Measurements from ENCODE around the gene DNAJC1.

Gene DNAJC1

GRCh38 chr10:21727452-21728168 lies 275.9 kb downstream of the DNAJC1 start:
- TF ChIP-seq CTCF (IDR thresholded peaks at IDR 0.05; ENCODE audit: borderline replicate concordance, control extremely low read depth, extremely low read depth, insufficient read depth, missing control alignments) = no peak
- in situ Hi-C loops (cut with MboI; ENCODE audit: low sequenced_read_pairs, unreplicated experiment) = loop anchor here (10.0 to 25.0 kb wide), 2 partner anchors 233 to 440 kb away; no protein-coding TSS in a partner anchor
- DNase-seq (ENCODE audit: low spot score) = no peak

- TF ChIP-seq CTCF (IDR thresholded peaks at IDR 0.05; ENCODE audit: borderline replicate concordance, control extremely low read depth, extremely low read depth, insufficient read depth, missing control alignments) = no peak
- in situ Hi-C loops (cut with MboI; ENCODE audit: low sequenced_read_pairs, unreplicated experiment) = loop anchor here (10.0 to 25.0 kb wide), 2 partner anchors 232 to 439 kb away; no protein-coding TSS in a partner anchor
- no peak for DNase-seq (ENCODE audit: low spot score)
Measured at GRCh38 chr10:21726601-21727225, 276.8 kb downstream of the DNAJC1 start.

DNA sequence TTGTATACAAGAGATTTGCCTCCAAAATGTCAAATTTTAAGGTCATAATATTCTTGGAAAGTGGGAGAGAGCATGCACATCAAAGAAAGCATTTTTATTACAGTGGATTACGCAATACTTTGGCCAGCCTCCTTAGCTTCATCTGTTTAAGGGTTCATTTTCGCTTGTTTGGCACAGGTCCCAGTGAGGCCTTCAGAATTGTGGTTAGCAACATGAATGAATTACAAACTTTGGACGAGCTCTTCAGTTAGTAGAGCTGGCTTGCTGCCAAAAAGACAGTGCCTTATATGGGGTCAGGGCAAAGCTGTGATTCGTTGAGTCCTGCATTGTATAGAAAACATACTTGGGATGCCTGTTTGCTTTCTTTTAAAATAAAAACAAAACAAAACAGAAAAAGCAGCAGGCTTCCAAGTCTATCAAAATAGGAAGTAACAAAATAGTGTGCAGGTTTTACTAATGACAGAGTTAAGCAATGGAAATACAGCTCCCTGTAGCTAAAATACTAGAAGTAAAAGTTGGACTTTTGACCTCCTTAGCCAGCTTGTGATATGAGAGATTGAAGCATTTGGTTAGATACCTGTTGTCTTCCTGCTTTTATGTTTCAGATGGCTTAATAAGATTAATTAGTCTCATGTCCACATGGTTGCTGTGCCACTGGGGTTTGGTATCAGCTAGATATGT lies 278.7 kb downstream of the DNAJC1 start:
- no peak for TF ChIP-seq CTCF (IDR thresholded peaks at IDR 0.05; ENCODE audit: borderline replicate concordance, control extremely low read depth, extremely low read depth, insufficient read depth, missing control alignments)
- peak; percentile 58 for DNase-seq (ENCODE audit: low spot score)
- in situ Hi-C loops (cut with MboI; ENCODE audit: low sequenced_read_pairs, unreplicated experiment) = loop anchor here (10.0 to 25.0 kb wide), 2 partner anchors 230 to 438 kb away; no protein-coding TSS in a partner anchor

DNA sequence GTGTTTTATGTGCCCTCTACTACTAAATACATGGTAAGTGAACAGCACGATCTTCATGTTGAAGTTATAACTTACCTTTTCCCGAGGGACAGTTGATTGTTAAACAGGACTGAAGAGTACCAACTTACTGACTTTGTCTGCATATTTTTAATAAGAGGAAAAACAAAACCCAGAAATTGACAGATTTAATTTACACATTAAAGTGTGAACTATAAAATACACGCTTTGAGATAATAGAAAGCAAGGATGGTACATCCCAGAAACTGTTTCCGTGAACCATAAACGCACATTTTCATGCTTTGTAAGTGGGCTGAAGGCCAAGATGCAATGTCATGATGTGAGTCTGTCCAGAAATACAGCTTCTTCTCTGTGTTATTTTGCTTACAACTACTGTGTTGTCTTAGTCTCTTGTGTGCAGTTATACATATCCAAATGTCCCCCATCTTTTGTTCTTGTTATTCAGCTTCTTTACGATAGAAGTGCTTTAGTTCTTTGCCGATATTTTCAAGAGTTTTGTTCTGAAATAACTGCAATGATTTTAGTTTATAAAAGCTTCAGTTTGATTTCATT lies 279.4 kb downstream of the DNAJC1 start:
- in situ Hi-C loops (cut with MboI; ENCODE audit: low sequenced_read_pairs, unreplicated experiment) = loop anchor here (10.0 kb wide), 1 partner anchor 229 kb away; no protein-coding TSS in a partner anchor
- TF ChIP-seq CTCF (IDR thresholded peaks at IDR 0.05; ENCODE audit: borderline replicate concordance, control extremely low read depth, extremely low read depth, insufficient read depth, missing control alignments) = no peak
- DNase-seq (ENCODE audit: low spot score) = no peak

- TF ChIP-seq CTCF (IDR thresholded peaks at IDR 0.05; ENCODE audit: borderline replicate concordance, control extremely low read depth, extremely low read depth, insufficient read depth, missing control alignments) = no peak
- in situ Hi-C loops (cut with MboI; ENCODE audit: low sequenced_read_pairs, unreplicated experiment) = loop anchor here (10.0 kb wide), 1 partner anchor 227 kb away; no protein-coding TSS in a partner anchor
- DNase-seq (ENCODE audit: low spot score) = no peak
Measured at GRCh38 chr10:21722209-21722608, 281.3 kb downstream of the DNAJC1 start.

All from GM13976 (cell line).